ENCODE measurements around the gene KDM4C. TPM values are rescaled to one million over a fixed set of nuclear protein-coding genes. Genes with fewer than 3 reads are reported as not detected.

The KDM4C gene
- total and polyA plus RNA-seq, 2 of the 4 experiments (the other 2 are of a cell fraction), result 11.8 to 23.8 TPM

- H4K20me1 ChIP-seq (ENCODE audit: insufficient read depth, low read length), result no peaks in the 10 kb centered on the region
- H2BK120ac ChIP-seq (ENCODE audit: low read depth, low read length), result no peak overlapping the region
- no peak overlapping the region for H3K4me2 ChIP-seq (ENCODE audit: low read depth, low read length)
- no TSS peak for BruUV-seq (replicated peaks)
- peaks cover 2% of the 10 kb centered on the region; the same call in 1 of the 2 replicates for H3K9me3 ChIP-seq (ENCODE audit: control insufficient read depth, insufficient read depth, low read length)
- H4K5ac ChIP-seq (ENCODE audit: low read depth, low read length), result no peak overlapping the region
- intact Hi-C loops (cut with micrococcal nuclease), result no loop called here
- H4K91ac ChIP-seq (ENCODE audit: insufficient read depth, low read depth, low read length), result no peak overlapping the region
- in situ Hi-C loops (cut with MboI; ENCODE audit: low sequenced_read_pairs), result no loop called here
- H2AFZ ChIP-seq (replicated peaks; ENCODE audit: low read length, poor library complexity), result no peak overlapping the region
- no peak overlapping the region for H3K27ac ChIP-seq (ENCODE audit: insufficient read depth, low read length)
- no peak overlapping the region for H3K56ac ChIP-seq (ENCODE audit: extremely low read depth, insufficient read depth, low read length)
- H3K4ac ChIP-seq (ENCODE audit: low read depth, low read length), result no peak overlapping the region
- dilution Hi-C loops (cut with HindIII; ENCODE audit: low sequenced_read_pairs, unreplicated experiment), result no loop called here
- H3K36me3 ChIP-seq (ENCODE audit: control insufficient read depth, insufficient read depth, low read length), result peaks cover 6% of the 10 kb centered on the region; the same call in 1 of the 2 replicates
- no peaks in the 10 kb centered on the region for H3K27me3 ChIP-seq (ENCODE audit: control insufficient read depth, insufficient read depth, low read length)
- DNase-seq (peak; percentile 39), ATAC-seq (ENCODE audit: low read depth) (0 out of 2 replicates have a peak, but pooled peaks have one; percentile 27)
- H3K18ac ChIP-seq (ENCODE audit: low read depth, low read length), result no peak overlapping the region
- no peak overlapping the region for H2BK15ac ChIP-seq (ENCODE audit: low read depth, low read length)
- H3K4me3 ChIP-seq (ENCODE audit: insufficient read depth, low read depth, low read length), result no peak overlapping the region
- no peaks in the 10 kb centered on the region for H3K4me1 ChIP-seq (ENCODE audit: control insufficient read depth, insufficient read depth, low read length)
- H4K8ac ChIP-seq (ENCODE audit: low read depth in 2 of 2, low read length in 2 of 2), result no peak overlapping the region
- H3K23ac ChIP-seq (ENCODE audit: low read depth, low read length), result no peak overlapping the region
- H2AK5ac ChIP-seq (ENCODE audit: low read depth, low read length), result no peak overlapping the region
- no peak overlapping the region for H2AK9ac ChIP-seq (replicated peaks; ENCODE audit: low read depth, low read length, poor library complexity)
- ChIA-PET CTCF (no interaction called here), POLR2A (ENCODE audit: unreplicated experiment) (no interaction called here)
- peaks cover 2% of the 10 kb centered on the region; the same call in 1 of the 2 replicates for H3K9me1 ChIP-seq (ENCODE audit: insufficient read depth, low read length)
- TF ChIP-seq MXI1 (IDR thresholded peaks at IDR 0.05; ENCODE audit: borderline replicate concordance, low read depth, low read length), result no peak
- peak; percentile 48; the same call in 1 of the 2 replicates for TF ChIP-seq CEBPB (IDR thresholded peaks at IDR 0.05; ENCODE audit: low read depth, low read length)
- no peak for TF ChIP-seq FOS (IDR thresholded peaks at IDR 0.05; ENCODE audit: low read depth, low read length)
- no peak for TF ChIP-seq POLR2A (IDR thresholded peaks at IDR 0.05; ENCODE audit: low read depth, low read length)
- TF ChIP-seq SMC3 (IDR thresholded peaks at IDR 0.05; ENCODE audit: low read depth, low read length), result no peak
- no peak for TF ChIP-seq RAD21 (IDR thresholded peaks at IDR 0.05; ENCODE audit: low read length)
- no peak overlapping the region for H3K14ac ChIP-seq (replicated peaks; ENCODE audit: low read depth, low read length)
- H2BK5ac ChIP-seq (ENCODE audit: low read depth, low read length, poor library complexity, severe bottlenecking), result no peak overlapping the region
- H3K79me1 ChIP-seq (ENCODE audit: low read depth in 1 of 2, low read length in 2 of 2), result peaks cover 0 to 8% of the 10 kb centered on the region in 2 experiments; a peak in 2 of 4 replicates
- H2BK20ac ChIP-seq (ENCODE audit: low read depth, low read length), result no peak overlapping the region
- no peak overlapping the region for H3K9ac ChIP-seq (ENCODE audit: low read depth, low read length)
- 100% methylated on average over 1 of the region's 12 CpGs; no CpG with 5 or more reads in 1 of the 2 experiments for WGBS, 2 experiments (ENCODE audit: extremely low coverage in 2 of 2, insufficient read length in 1 of 2)
These were observed 75.9 kb downstream of the KDM4C start for GRCh38 chr9:6833518-6834192.
